Measurements from ENCODE around the gene MRPL1. TPM values are rescaled to one million over a fixed set of nuclear protein-coding genes. Genes with fewer than 3 reads are reported as not detected.

MRPL1 gene
- total and polyA plus RNA-seq, 2 of the 13 experiments (the other 11 are each of a cell fraction or from before 2014, with no cell fraction given), result 23.3 to 61.5 TPM

- TF ChIP-seq NFAT5 (CRISPR knock-in tag; IDR thresholded peaks at IDR 0.05) (no peak), SOX5 (CRISPR knock-in tag; IDR thresholded peaks at IDR 0.05; ENCODE audit: borderline replicate concordance) (peak; percentile 44; the same call in 1 of the 2 replicates), PAXIP1 (CRISPR knock-in tag; conservative IDR thresholded peaks at IDR 0.05) (peak; percentile 65), POLR2G (IDR thresholded peaks at IDR 0.05; ENCODE audit: low read depth, low read length) (no peak), NFYC (CRISPR knock-in tag; IDR thresholded peaks at IDR 0.05) (no peak), SIX4 (CRISPR knock-in tag; IDR thresholded peaks at IDR 0.05) (peak; percentile 98), ZNF567 (CRISPR knock-in tag; IDR thresholded peaks at IDR 0.05; ENCODE audit: borderline replicate concordance) (no peak), IRF1 (CRISPR knock-in tag; IDR thresholded peaks at IDR 0.05; ENCODE audit: low read depth) (no peak), NR2F6 (IDR thresholded peaks at IDR 0.05) (no peak), NR2F6 (CRISPR knock-in tag; IDR thresholded peaks at IDR 0.05) (no peak), ZNF362 (CRISPR knock-in tag; IDR thresholded peaks at IDR 0.05; ENCODE audit: borderline replicate concordance) (peak; percentile 45; the same call in 1 of the 2 replicates), ARID5B (CRISPR knock-in tag; IDR thresholded peaks at IDR 0.05) (peak; percentile 67; the same call in 1 of the 2 replicates), ZNF607 (CRISPR knock-in tag; IDR thresholded peaks at IDR 0.05; ENCODE audit: borderline replicate concordance) (no peak), KLF16 (CRISPR knock-in tag; IDR thresholded peaks at IDR 0.05) (no peak), EZH2 (conservative IDR thresholded peaks at IDR 0.05; ENCODE audit: low read depth, low read length) (no peak)
These were observed 133.4 kb downstream of the MRPL1 start (continued) for GRCh38 chr4:77996076-77996475.
